ENCODE data around the gene SLCO3A1.

DNA sequence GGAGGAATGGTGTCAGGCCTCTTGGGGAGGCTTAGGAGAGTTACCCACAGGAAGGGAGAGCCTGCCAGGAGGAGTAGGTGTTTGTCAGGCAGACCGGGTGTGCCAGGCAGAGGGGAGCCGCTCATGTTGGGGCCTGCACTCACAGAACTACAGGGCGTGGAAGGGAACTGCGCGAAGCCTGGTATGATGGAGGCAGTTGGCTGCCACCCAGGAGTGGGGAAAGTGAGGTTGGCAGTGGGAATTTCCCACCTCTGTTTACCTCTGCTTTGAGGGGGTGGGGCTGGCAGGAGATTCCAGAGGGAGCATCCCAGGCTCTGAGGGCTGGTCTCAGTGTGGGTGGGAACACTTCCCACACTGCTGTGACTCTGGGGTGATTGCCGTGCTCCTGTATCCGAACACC, 99.9 kb downstream of the SLCO3A1 start:
- TF ChIP-seq TBP (IDR thresholded peaks at IDR 0.05; ENCODE audit: low read depth, low read length) (no peak), RFX5 (IDR thresholded peaks at IDR 0.05; ENCODE audit: borderline replicate concordance, low read depth, low read length) (no peak), HDAC2 (IDR thresholded peaks at IDR 0.05; ENCODE audit: borderline replicate concordance in 1 of 2, low read depth in 2 of 2, low read length in 2 of 2) (no peak), JUND (IDR thresholded peaks at IDR 0.05; ENCODE audit: low read length) (no peak), SRF (IDR thresholded peaks at IDR 0.05; ENCODE audit: low read depth, low read length) (no peak), TEAD4 (IDR thresholded peaks at IDR 0.05; ENCODE audit: low read depth, low read length) (no peak), CHD1 (IDR thresholded peaks at IDR 0.05; ENCODE audit: low read depth, low read length) (no peak), EP300 (IDR thresholded peaks at IDR 0.05; ENCODE audit: borderline replicate concordance in 1 of 2, low read depth in 2 of 2, low read length in 2 of 2) (no peak), USF2 (IDR thresholded peaks at IDR 0.05; ENCODE audit: low read length) (no peak), CTCF (IDR thresholded peaks at IDR 0.05; ENCODE audit: control extremely low read depth in 1 of 3, insufficient read depth in 1 of 3, low read depth in 1 of 3, low read length in 3 of 3) (no peak), POLR2AphosphoS5 (IDR thresholded peaks at IDR 0.05; ENCODE audit: low read depth, low read length) (no peak), SP1 (IDR thresholded peaks at IDR 0.05; ENCODE audit: low read depth, low read length) (no peak), TCF12 (IDR thresholded peaks at IDR 0.05; ENCODE audit: low read depth, low read length) (no peak), RAD21 (IDR thresholded peaks at IDR 0.05 in 1 of 2, conservative IDR thresholded peaks at IDR 0.05 in 1 of 2; ENCODE audit: low read depth in 2 of 2, low read length in 2 of 2) (no peak)
